Activated CD4-positive, alpha-beta memory T cell treated with anti-CD3 and anti-CD28 coated beads for 36 hours (primary cell): Measurements from ENCODE around the gene DXO. TPM values are rescaled to one million over a fixed set of nuclear protein-coding genes. Genes with fewer than 3 reads are reported as not detected.
A peak's percentile ranks its signal among the peaks of the same experiment; 100 is the strongest.

Experiments used
- CTCF ChIA-PET: fragments of 350-600 bp; sonication (Branson Sonifier 250); formaldehyde crosslinking; loops from one replicate; lab custom pipeline; 2021; ENCODE audit warnings: antibody characterized with exemption, inconsistent platforms; lab: Charles Lee
- POLR2A ChIA-PET: fragments of 350-600 bp; sonication (Branson Sonifier 250); formaldehyde crosslinking; loops from one replicate; lab custom pipeline; 2021; ENCODE audit warnings: antibody characterized with exemption; lab: Charles Lee
- DNase-seq: peaks from one replicate; pipeline ENCODE4 v3.0.0-alpha.2; 2020
- H3K27ac Mint-ChIP-seq: one replicate; pipeline ENCODE4 v1.8.0; 2021; ENCODE audit warnings: mixed read lengths
- H3K27me3 Mint-ChIP-seq: one replicate; pipeline ENCODE4 v1.8.0; 2021; ENCODE audit warnings: mixed read lengths
- H3K36me3 Mint-ChIP-seq: one replicate; pipeline ENCODE4 v1.8.0; 2021; ENCODE audit warnings: mixed read lengths
- H3K4me1 Mint-ChIP-seq: one replicate; pipeline ENCODE4 v1.8.0; 2021; ENCODE audit warnings: low read depth, mixed read lengths
- H3K4me3 Mint-ChIP-seq: one replicate; pipeline ENCODE4 v1.8.0; 2021; ENCODE audit warnings: mild to moderate bottlenecking, mixed read lengths
- H3K9me3 Mint-ChIP-seq: one replicate; pipeline ENCODE4 v1.8.0; 2021; ENCODE audit warnings: mixed read lengths
- intact Hi-C: fragments of 100-400 bp; cut with micrococcal nuclease; formaldehyde crosslinking; loops from one replicate; pipeline ENCODE4 v1.15.1; 2023
- total RNA-seq, 2 experiments: library from RNA; stranded (reverse); gene quantifications; one replicate each; pipeline ENCODE4 v1.2.3, GENCODE V29; 2021

Gene DXO
- total RNA-seq, 2 experiments from 2014 or later: 10.8 to 12.3 TPM

GRCh38 chr6:31966997-31967925, 4.7 kb downstream of the DXO start:
- Mint-ChIP-seq H3K4me1 (peaks cover 21% of the 10 kb centered on the region), H3K4me3 (no peak overlapping the region), H3K36me3 (peaks cover 41% of the 10 kb centered on the region), H3K27ac (peak overlapping the region; percentile 18), H3K27me3 (no peaks in the 10 kb centered on the region), H3K9me3 (no peaks in the 10 kb centered on the region)
- intact Hi-C loops: no loop called here
- ChIA-PET CTCF (interaction anchor here (1.8 kb wide), 1 partner anchor 15 kb away, joined by 4 read pairs; no protein-coding TSS in a partner anchor), POLR2A (interaction anchor here (1.1 kb wide), 2 partner anchors 8 kb away, joined by 3 to 5 read pairs; partner anchors contain the start of genes NELFE and SKIC2)
- no peak for DNase-seq

- ChIA-PET CTCF (interaction anchor here (1.8 kb wide), 1 partner anchor 14 kb away, joined by 4 read pairs; no protein-coding TSS in a partner anchor), POLR2A (no interaction called here)
- Mint-ChIP-seq H3K4me1 (peaks cover 23% of the 10 kb centered on the region), H3K27me3 (no peaks in the 10 kb centered on the region), H3K4me3 (no peak overlapping the region), H3K9me3 (no peaks in the 10 kb centered on the region), H3K36me3 (peaks cover 46% of the 10 kb centered on the region), H3K27ac (peak overlapping the region; percentile 18)
- intact Hi-C loops: no loop called here
- DNase-seq: no peak
These were observed 5.4 kb downstream of the DXO start for GRCh38 chr6:31966506-31966905.

GRCh38 chr6:31965700-31966099, 6.2 kb downstream of the DXO start:
- no peak for DNase-seq
- Mint-ChIP-seq H3K4me3 (no peak overlapping the region), H3K36me3 (peaks cover 55% of the 10 kb centered on the region), H3K27me3 (no peaks in the 10 kb centered on the region), H3K27ac (no peak overlapping the region), H3K4me1 (peaks cover 24% of the 10 kb centered on the region), H3K9me3 (no peaks in the 10 kb centered on the region)
- intact Hi-C loops: no loop called here
- POLR2A ChIA-PET: interaction anchor here (0.6 kb wide), 1 partner anchor 65 kb away, joined by 3 read pairs; no protein-coding TSS in a partner anchor
- CTCF ChIA-PET: no interaction called here

- H3K4me3 Mint-ChIP-seq: no peak overlapping the region
- peaks cover 26% of the 10 kb centered on the region for H3K4me1 Mint-ChIP-seq
- POLR2A ChIA-PET: no interaction called here
- CTCF ChIA-PET: no interaction called here
- intact Hi-C loops: no loop called here
- H3K36me3 Mint-ChIP-seq: peaks cover 48% of the 10 kb centered on the region
- H3K9me3 Mint-ChIP-seq: no peaks in the 10 kb centered on the region
- no peak overlapping the region for H3K27ac Mint-ChIP-seq
- H3K27me3 Mint-ChIP-seq: no peaks in the 10 kb centered on the region
- no peak for DNase-seq
These were observed 8.0 kb downstream of the DXO start for GRCh38 chr6:31963921-31964320.

GRCh38 chr6:31961616-31962015, 10.3 kb downstream of the DXO start:
- H3K9me3 Mint-ChIP-seq: no peaks in the 10 kb centered on the region
- intact Hi-C loops: no loop called here
- peaks cover 42% of the 10 kb centered on the region for H3K36me3 Mint-ChIP-seq
- no peaks in the 10 kb centered on the region for H3K27me3 Mint-ChIP-seq
- DNase-seq: no peak
- H3K27ac Mint-ChIP-seq: no peak overlapping the region
- ChIA-PET CTCF (interaction anchor here (2.5 kb wide), 1 partner anchor 9 kb away, joined by 6 read pairs; no protein-coding TSS in a partner anchor), POLR2A (no interaction called here)
- H3K4me3 Mint-ChIP-seq: no peak overlapping the region
- H3K4me1 Mint-ChIP-seq: peaks cover 43% of the 10 kb centered on the region

- intact Hi-C loops: loop anchor here (1.0 to 5.0 kb wide), 6 partner anchors 13 to 294 kb away; partner anchors contain the start of genes ATF6B, DXO, EHMT2 and GPANK1
- Mint-ChIP-seq H3K36me3 (peaks cover 46% of the 10 kb centered on the region), H3K27me3 (no peaks in the 10 kb centered on the region), H3K4me3 (peak within 1 kb of the TSS; percentile 99), H3K9me3 (no peaks in the 10 kb centered on the region), H3K4me1 (peaks cover 43% of the 10 kb centered on the region), H3K27ac (peak within 1 kb of the TSS; percentile 98)
- DNase-seq: peak; percentile 99
- CTCF ChIA-PET: interaction anchor here (1.1 to 1.3 kb wide), 5 partner anchors 10 to 278 kb away, joined by 3 to 4 read pairs (median 3); partner anchors contain the start of genes DXO and LY6G5C
- POLR2A ChIA-PET: interaction anchor here (0.6 to 3.2 kb wide), 6 partner anchors 9 to 62 kb away, joined by 3 to 39 read pairs (median 4); partner anchors contain the start of genes DXO and EHMT2
These were observed 12.9 kb downstream of the DXO start, which contains the start of the genes NELFE and SKIC2 for GRCh38 chr6:31958741-31959739. Gene NELFE, minus strand, starts transcription at chr6:31958971. Its CDS starts 525 bp downstream, at chr6:31958446. Gene SKIC2, plus strand, starts transcription at chr6:31959175. Its CDS starts 18 bp downstream, at chr6:31959193.

- ChIA-PET CTCF (interaction anchor here (1.1 to 1.3 kb wide), 4 partner anchors 13 to 278 kb away, joined by 3 read pairs; partner anchors contain the start of genes DXO and LY6G5C), POLR2A (interaction anchor here (0.6 to 3.2 kb wide), 4 partner anchors 9 to 71 kb away, joined by 3 to 39 read pairs (median 10); partner anchors contain the start of genes DXO and EHMT2)
- intact Hi-C loops: loop anchor here (2.0 to 5.0 kb wide), 3 partner anchors 62 to 294 kb away; partner anchors contain the start of genes EHMT2 and GPANK1
- DNase-seq: no peak
- Mint-ChIP-seq H3K27ac (peak overlapping the region; percentile 98), H3K4me1 (peaks cover 43% of the 10 kb centered on the region), H3K9me3 (no peaks in the 10 kb centered on the region), H3K27me3 (no peaks in the 10 kb centered on the region), H3K4me3 (peak overlapping the region; percentile 99), H3K36me3 (peaks cover 47% of the 10 kb centered on the region)
These were observed 13.6 kb downstream of the DXO start for GRCh38 chr6:31958412-31958740.

GRCh38 chr6:31956796-31957195, 15.1 kb downstream of the DXO start:
- H3K9me3 Mint-ChIP-seq: no peaks in the 10 kb centered on the region

GRCh38 chr6:31954511-31954910, 17.4 kb downstream of the DXO start:
- Mint-ChIP-seq H3K27me3 (no peaks in the 10 kb centered on the region), H3K27ac (no peak overlapping the region), H3K36me3 (peaks cover 26% of the 10 kb centered on the region), H3K4me3 (no peak overlapping the region), H3K9me3 (no peaks in the 10 kb centered on the region), H3K4me1 (peaks cover 21% of the 10 kb centered on the region)
- CTCF ChIA-PET: no interaction called here
- intact Hi-C loops: loop anchor here (5.0 kb wide), 1 partner anchor 272 kb away; the partner anchor contains the start of gene LY6G5C
- DNase-seq: no peak
- POLR2A ChIA-PET: no interaction called here

More at GRCh38 chr6:31956796-31957195, 15.1 kb downstream of the DXO start:
- no peak for DNase-seq
- Mint-ChIP-seq H3K27me3 (no peaks in the 10 kb centered on the region), H3K27ac (no peak overlapping the region), H3K4me3 (no peak overlapping the region), H3K36me3 (peaks cover 42% of the 10 kb centered on the region), H3K4me1 (peaks cover 41% of the 10 kb centered on the region)
- CTCF ChIA-PET: interaction anchor here (0.8 kb wide), 1 partner anchor 15 kb away, joined by 3 read pairs; the partner anchor contains the start of gene DXO
- intact Hi-C loops: loop anchor here (5.0 kb wide), 1 partner anchor 241 kb away; no protein-coding TSS in a partner anchor
- POLR2A ChIA-PET: interaction anchor here (3.2 kb wide), 1 partner anchor 60 kb away, joined by 15 read pairs; the partner anchor contains the start of gene EHMT2

- intact Hi-C loops: loop anchor here (5.0 kb wide), 1 partner anchor 271 kb away; the partner anchor contains the start of gene LY6G5C
- no peak for DNase-seq
- Mint-ChIP-seq H3K36me3 (peaks cover 23% of the 10 kb centered on the region), H3K4me1 (peaks cover 10% of the 10 kb centered on the region), H3K27me3 (no peaks in the 10 kb centered on the region), H3K27ac (peak overlapping the region; percentile 20), H3K9me3 (no peaks in the 10 kb centered on the region), H3K4me3 (no peak overlapping the region)
- ChIA-PET POLR2A (no interaction called here), CTCF (interaction anchor here (0.7 to 2.3 kb wide), 22 partner anchors 9 to 282 kb away, joined by 3 to 18 read pairs (median 4); partner anchors contain the start of genes DXO, EHMT2, LSM2 and LY6G5C)
These were observed 19.0 kb downstream of the DXO start for GRCh38 chr6:31952890-31953289.
